Heart left ventricle (tissue), 16 donors: ENCODE data around the gene PTTG1. TPM values are rescaled to one million over a fixed set of nuclear protein-coding genes. Genes with fewer than 3 reads are reported as not detected.

Experiments
- ATAC-seq, 4 donors: fragments of 200-7000 bp; cut with Tn5 transposase; one replicate each; pipeline ENCODE4 v1.9.1; 2020 to 2022; ENCODE audit warnings: moderate library complexity in 4 of 4, mild to moderate bottlenecking in 3 of 4, moderate number of reproducible peaks in 1 of 4
- DNase-seq, 5 donors: peaks; one replicate each; pipeline ENCODE4 v3.0.0-alpha.2; 2020
- H3K27ac ChIP-seq, 12 donors: fragments of 200-600 bp; sonication (generic) in 4 of 12; one replicate each; pipeline versions ENCODE4 v1.5.0 to v1.8.0; 2016 to 2022; ENCODE audit warnings: mild to moderate bottlenecking in 2 of 12
- H3K27me3 ChIP-seq, 9 donors: fragments of 200-600 bp; sonication (generic) in 2 of 9; one replicate each; pipeline versions ENCODE4 v1.5.1 to v1.8.0; 2016 to 2022; ENCODE audit warnings: mild to moderate bottlenecking in 3 of 9
- H3K36me3 ChIP-seq, 9 donors: fragments of 200-600 bp; sonication (generic) in 2 of 9; one replicate each; pipeline versions ENCODE4 v1.5.0 to v1.8.0; 2018 to 2022; ENCODE audit warnings: mild to moderate bottlenecking in 2 of 9
- H3K4me1 ChIP-seq, 12 donors: fragments of 200-600 bp; sonication (generic) in 4 of 12; one replicate each; pipeline versions ENCODE4 v1.5.0 to v1.8.0; 2016 to 2022; ENCODE audit warnings: mild to moderate bottlenecking in 3 of 12
- H3K4me3 ChIP-seq, 12 donors: fragments of 200-600 bp; sonication (generic) in 4 of 12; one replicate each; pipeline versions ENCODE4 v1.5.0 to v1.8.0; 2017 to 2022; ENCODE audit warnings: mild to moderate bottlenecking in 9 of 12, moderate library complexity in 4 of 12
- H3K9me3 ChIP-seq, 12 donors: fragments of 200-600 bp; sonication (generic) in 4 of 12; one replicate each; pipeline versions ENCODE4 v1.5.0 to v1.8.0; 2016 to 2022; ENCODE audit warnings: mild to moderate bottlenecking in 1 of 12
- POLR2A ChIP-seq, 2 donors: fragments of 450-650 bp; IDR thresholded peaks; one replicate each; pipeline ENCODE4 v1.6.1; 2017; ENCODE audit warnings: antibody characterized with exemption in 2 of 2, mild to moderate bottlenecking in 2 of 2, moderate library complexity in 2 of 2
- WGBS, 4 donors: extraction: QIAGEN DNeasy Blood & Tissue Kit in 2 of 4; methylation state at CpG; one replicate each; pipeline versions ENCODE4 v1.1.5 to v1.1.7; 2013 to 2018; 5-methylcytosine and 5-hydroxymethylcytosine counted together
- intact Hi-C, 10 donors: fragments of 100-400 bp; cut with DNase I; formaldehyde crosslinking; loops; one replicate each; pipeline versions ENCODE4 v1.11.1 to v1.14.2; 2022
- polyA plus RNA-seq, 2 donors: library from polyadenylated mRNA; stranded (reverse); fragments of 200-250 nt; gene quantifications; one replicate each; pipeline ENCODE4 v1.2.3, GENCODE V29; 2013
- total RNA-seq, 9 donors: library from RNA; depleted of rRNA in 2 of 9; stranded (reverse); fragments of >200 nt in 2 of 9; fragmentation: NEBNext Ultra II Directional in 3 of 9; extraction: Animal tissue kit (Norgen Biotek cat#: 25700) in 3 of 9; gene quantifications; one replicate each; pipeline versions ENCODE4 v1.1.0 to v1.2.4, GENCODE V29; 2016 to 2023
- TF ChIP-seq, protein P1 (sequence below), 12 donors: fragments of 200-600 bp; sonication (generic) in 4 of 12; IDR thresholded peaks; one replicate each; pipeline versions ENCODE4 v1.5.0 to v1.8.0; 2018 to 2022; ENCODE audit warnings: antibody characterized with exemption in 12 of 12, mild to moderate bottlenecking in 5 of 12
- donor health status: ischemic (EF 13 %, LVEDD 7.1; RV severe dilation, severe dysfunction).
- donor health status: healthy with polysubstance abuse.
- donor health status: DM: no; HTN: yes; CAD: no.
- donor health status: DM: no; HTN: no; CAD: no.
- donor health status: ischemic (EF 25% LVEDD 6.9; RV normal size, moderate dysfunction).
- donor health status: ischemic (EF 25% LVEDD 5.7; RV mildly dilated, moderate dysfunction).
- donor health status: healthy.
- donor health status: DM: yes; HTN: yes; CAD: no.
- donor health status: ischemic (EF 35%, LVEDD 5.7; RV mildly dilated, moderate dysfunction).
- donor health status: nonischemic (EF 11% LVEDD 7.7; RV severe dilation, severe dysfunction).
- donor health status: DM: yes; HTN: yes; CAD: no.
- donor health status: PGD.
- donor health status: ischemic (EF 29% LVEDD 5.4; RV normal size, mild dysfunction).
- donor health status: nonischemic (EF 23%, LVEDD 6.1; RV moderate dilation, normal function).

Gene PTTG1
- total and polyA plus RNA-seq, 11 donors: 0.70 to 22.9 (median 1.7) TPM

GRCh38 chr5:160463740-160464465 is 42.2 kb downstream of the PTTG1 start:
- peaks cover 0 to 36% (median 15%) of the 10 kb centered on the region in 12 donors for H3K4me1 ChIP-seq
- DNase-seq (no peak), ATAC-seq (no peak)
- 61 to 78% (median 70%) methylated on average over 7 of the region's 7 CpGs for WGBS, 4 donors
- H3K4me3 ChIP-seq: no peak overlapping the region
- no peaks in the 10 kb centered on the region for H3K9me3 ChIP-seq
- no peaks in the 10 kb centered on the region for H3K27me3 ChIP-seq
- intact Hi-C loops: no loop called here
- TF ChIP-seq POLR2A (IDR thresholded peaks at IDR 0.05): no peak
- TF ChIP-seq, protein P1, sequence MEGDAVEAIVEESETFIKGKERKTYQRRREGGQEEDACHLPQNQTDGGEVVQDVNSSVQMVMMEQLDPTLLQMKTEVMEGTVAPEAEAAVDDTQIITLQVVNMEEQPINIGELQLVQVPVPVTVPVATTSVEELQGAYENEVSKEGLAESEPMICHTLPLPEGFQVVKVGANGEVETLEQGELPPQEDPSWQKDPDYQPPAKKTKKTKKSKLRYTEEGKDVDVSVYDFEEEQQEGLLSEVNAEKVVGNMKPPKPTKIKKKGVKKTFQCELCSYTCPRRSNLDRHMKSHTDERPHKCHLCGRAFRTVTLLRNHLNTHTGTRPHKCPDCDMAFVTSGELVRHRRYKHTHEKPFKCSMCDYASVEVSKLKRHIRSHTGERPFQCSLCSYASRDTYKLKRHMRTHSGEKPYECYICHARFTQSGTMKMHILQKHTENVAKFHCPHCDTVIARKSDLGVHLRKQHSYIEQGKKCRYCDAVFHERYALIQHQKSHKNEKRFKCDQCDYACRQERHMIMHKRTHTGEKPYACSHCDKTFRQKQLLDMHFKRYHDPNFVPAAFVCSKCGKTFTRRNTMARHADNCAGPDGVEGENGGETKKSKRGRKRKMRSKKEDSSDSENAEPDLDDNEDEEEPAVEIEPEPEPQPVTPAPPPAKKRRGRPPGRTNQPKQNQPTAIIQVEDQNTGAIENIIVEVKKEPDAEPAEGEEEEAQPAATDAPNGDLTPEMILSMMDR (IDR thresholded peaks at IDR 0.05): no peak
- H3K27ac ChIP-seq: no peak overlapping the region
- H3K36me3 ChIP-seq: no peaks in the 10 kb centered on the region

GRCh38 chr5:160464466-160464797 is 42.8 kb downstream of the PTTG1 start:
- ATAC-seq (no peak), DNase-seq (no peak)
- no peak overlapping the region for H3K4me3 ChIP-seq
- H3K36me3 ChIP-seq: no peaks in the 10 kb centered on the region
- intact Hi-C loops: no loop called here
- peaks cover 0 to 38% (median 15%) of the 10 kb centered on the region in 12 donors for H3K4me1 ChIP-seq
- no peaks in the 10 kb centered on the region for H3K27me3 ChIP-seq
- no peak overlapping the region for H3K27ac ChIP-seq
- TF ChIP-seq, protein P1 (IDR thresholded peaks at IDR 0.05): no peak
- TF ChIP-seq POLR2A (IDR thresholded peaks at IDR 0.05): no peak
- 66 to 77% (median 70%) methylated on average over 4 of the region's 4 CpGs for WGBS, 4 donors
- no peaks in the 10 kb centered on the region for H3K9me3 ChIP-seq

DNA sequence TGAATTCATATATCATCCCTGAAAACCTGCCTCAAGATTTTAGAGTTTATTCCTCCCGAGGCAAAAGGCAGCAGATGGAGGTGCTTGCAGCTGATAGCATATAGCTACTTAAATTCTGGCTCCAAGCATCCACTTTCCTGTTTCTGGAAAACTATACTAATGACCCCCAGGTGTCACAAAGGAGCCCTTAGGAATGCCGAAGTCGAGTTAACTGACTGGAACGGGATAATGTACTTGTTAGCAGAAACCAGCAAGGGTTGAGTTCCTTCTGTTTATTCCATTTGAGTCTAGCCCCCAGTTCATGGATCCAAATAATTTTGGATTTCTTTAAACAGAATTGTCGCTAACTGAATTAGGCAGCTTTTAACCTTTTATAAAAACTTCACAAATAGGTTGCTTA is 44.5 kb downstream of the PTTG1 start:
- TF ChIP-seq POLR2A (IDR thresholded peaks at IDR 0.05): no peak
- no peaks in the 10 kb centered on the region for H3K9me3 ChIP-seq
- no peaks in the 10 kb centered on the region for H3K27me3 ChIP-seq
- no peak for ATAC-seq
- H3K36me3 ChIP-seq: no peaks in the 10 kb centered on the region
- no peak for DNase-seq
- intact Hi-C loops: no loop called here
- 79 to 87% (median 83%) methylated on average over 5 of the region's 5 CpGs for WGBS, 4 donors
- no peak overlapping the region for H3K4me3 ChIP-seq
- peaks cover 0 to 53% (median 18%) of the 10 kb centered on the region in 12 donors for H3K4me1 ChIP-seq
- no peak overlapping the region for H3K27ac ChIP-seq

GRCh38 chr5:160466889-160467554 is 45.4 kb downstream of the PTTG1 start:
- DNase-seq (no peak), ATAC-seq (no peak)
- no peak for TF ChIP-seq POLR2A (IDR thresholded peaks at IDR 0.05)
- TF ChIP-seq, protein P1 (IDR thresholded peaks at IDR 0.05): no peak
- 40 to 58% (median 51%) methylated on average over 9 of the region's 9 CpGs for WGBS, 4 donors
- Histone ChIP-seq H3K27ac (peak overlapping the region in 7 of 12 donors; percentile 34 to 83 (median 50)), H3K4me1 (peaks cover 0 to 62% (median 26%) of the 10 kb centered on the region in 12 donors), H3K9me3 (no peaks in the 10 kb centered on the region), H3K27me3 (no peaks in the 10 kb centered on the region), H3K4me3 (peak overlapping the region in 8 of 12 donors; percentile 38 to 56 (median 48)), H3K36me3 (no peaks in the 10 kb centered on the region)
- intact Hi-C loops: no loop called here
